GM19324 (cell line): ENCODE data around the gene MEA1.

Experiments used
- ATAC-seq: cut with Tn5 transposase; IDR thresholded peaks from one replicate; pipeline ENCODE4 v1.9.1; 2021; ENCODE audit warnings: mild to moderate bottlenecking, moderate library complexity; ENCODE audit not compliant: unreplicated experiment, low FRiP score

MEA1 gene

GRCh38 chr6:42978487-42978838, 35.3 kb downstream of the MEA1 start:
- ATAC-seq: no peak

GRCh38 chr6:42974919-42975505, 38.7 kb downstream of the MEA1 start:
- ATAC-seq: no peak

GRCh38 chr6:42973926-42974325, 39.8 kb downstream of the MEA1 start:
- ATAC-seq: no peak

DNA sequence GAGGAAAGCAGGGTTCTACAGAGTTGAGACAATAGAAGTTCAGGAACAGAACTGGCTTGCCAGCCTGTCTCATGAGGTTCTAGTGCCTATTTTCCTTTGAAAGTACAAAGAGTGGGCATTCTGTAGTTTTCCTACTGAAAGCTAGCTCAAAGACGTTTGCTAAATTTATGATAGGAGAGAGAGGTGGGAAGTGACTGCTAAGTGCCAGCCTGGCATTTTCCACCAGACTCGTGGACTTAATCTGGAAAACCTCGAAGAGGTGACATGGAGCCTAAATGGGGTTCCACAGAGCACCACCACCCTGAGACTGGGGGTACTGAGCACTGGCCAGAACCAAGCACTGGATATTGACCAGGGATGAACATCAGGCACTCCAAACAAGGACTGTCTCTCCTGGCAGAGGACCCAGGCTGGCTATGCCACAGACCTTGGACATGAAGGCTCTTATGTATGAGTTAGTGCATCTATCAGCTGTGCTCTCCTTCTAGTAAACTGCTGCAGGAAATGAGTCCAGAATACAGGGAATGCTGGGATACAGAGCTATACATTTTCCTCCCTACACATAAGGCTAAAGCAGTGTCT, 41.9 kb downstream of the MEA1 start:
- ATAC-seq: no peak

GRCh38 chr6:42970871-42971612, 42.7 kb downstream of the MEA1 start:
- no peak for ATAC-seq

GRCh38 chr6:42969934-42970333, 43.8 kb downstream of the MEA1 start:
- no peak for ATAC-seq

- no peak for ATAC-seq
These were observed 44.3 kb downstream of the MEA1 start for GRCh38 chr6:42969431-42969830.

DNA sequence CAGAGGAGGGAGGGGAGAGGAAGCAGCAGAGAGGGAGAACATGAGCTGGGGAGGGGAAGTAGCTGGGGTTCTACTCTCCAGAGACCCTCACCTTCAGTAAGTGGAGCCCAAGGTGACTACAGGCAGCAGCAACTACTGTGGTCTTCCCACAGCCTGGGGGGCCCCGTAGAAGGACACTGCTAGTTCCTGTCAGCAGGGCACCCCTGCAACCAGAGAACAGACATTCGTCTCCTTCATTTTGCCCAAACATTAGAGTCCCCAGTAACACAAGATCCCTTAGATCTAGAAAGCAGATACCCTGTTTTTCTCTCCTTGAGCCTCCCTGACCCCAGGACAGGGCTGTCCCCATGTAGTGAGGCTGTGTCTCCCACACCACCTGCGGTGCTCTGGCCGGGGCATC, 45.0 kb downstream of the MEA1 start:
- ATAC-seq: no peak

GRCh38 chr6:42968126-42968701, 45.5 kb downstream of the MEA1 start:
- ATAC-seq: no peak

GRCh38 chr6:42967228-42967627, 46.5 kb downstream of the MEA1 start:
- no peak for ATAC-seq

- ATAC-seq: no peak
These were observed 47.2 kb downstream of the MEA1 start for GRCh38 chr6:42966571-42966970.

DNA sequence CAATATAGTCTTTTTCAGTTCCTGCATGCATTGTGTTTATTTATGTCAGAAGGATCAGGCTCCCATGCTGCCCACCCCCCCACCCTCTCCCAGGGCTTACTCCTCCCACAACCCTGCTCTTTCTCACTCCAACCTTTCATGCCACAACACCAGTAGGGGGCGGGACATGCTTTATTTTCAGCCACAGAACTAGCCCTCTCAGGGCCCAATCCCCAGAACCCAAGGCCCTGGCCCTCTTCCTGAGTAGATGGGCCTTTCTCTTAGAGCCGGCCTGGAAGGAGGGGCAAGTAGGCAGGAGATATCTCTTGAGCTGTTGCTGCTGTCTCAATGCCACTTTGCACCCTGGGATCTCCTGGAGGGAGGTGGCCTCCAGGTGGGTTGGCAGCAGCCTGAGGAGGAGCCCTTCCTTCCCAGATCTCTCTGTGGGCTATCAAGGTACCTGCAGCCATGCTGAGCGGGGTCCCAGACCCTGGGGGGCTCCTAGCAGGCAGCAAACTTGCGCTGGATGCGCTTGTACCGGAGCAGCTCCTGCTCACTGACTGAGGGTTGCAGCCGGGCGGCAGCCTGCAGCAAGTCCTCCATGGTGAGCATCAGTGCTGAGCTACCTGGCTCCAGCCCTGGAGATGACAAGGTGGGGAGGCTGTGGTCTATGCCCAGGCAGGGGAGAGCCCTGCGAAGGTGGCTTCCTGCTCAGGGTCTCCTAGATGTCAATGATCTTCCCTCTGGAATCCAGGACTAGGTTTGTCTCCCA, 49.7 kb downstream of the MEA1 start:
- no peak for ATAC-seq

DNA sequence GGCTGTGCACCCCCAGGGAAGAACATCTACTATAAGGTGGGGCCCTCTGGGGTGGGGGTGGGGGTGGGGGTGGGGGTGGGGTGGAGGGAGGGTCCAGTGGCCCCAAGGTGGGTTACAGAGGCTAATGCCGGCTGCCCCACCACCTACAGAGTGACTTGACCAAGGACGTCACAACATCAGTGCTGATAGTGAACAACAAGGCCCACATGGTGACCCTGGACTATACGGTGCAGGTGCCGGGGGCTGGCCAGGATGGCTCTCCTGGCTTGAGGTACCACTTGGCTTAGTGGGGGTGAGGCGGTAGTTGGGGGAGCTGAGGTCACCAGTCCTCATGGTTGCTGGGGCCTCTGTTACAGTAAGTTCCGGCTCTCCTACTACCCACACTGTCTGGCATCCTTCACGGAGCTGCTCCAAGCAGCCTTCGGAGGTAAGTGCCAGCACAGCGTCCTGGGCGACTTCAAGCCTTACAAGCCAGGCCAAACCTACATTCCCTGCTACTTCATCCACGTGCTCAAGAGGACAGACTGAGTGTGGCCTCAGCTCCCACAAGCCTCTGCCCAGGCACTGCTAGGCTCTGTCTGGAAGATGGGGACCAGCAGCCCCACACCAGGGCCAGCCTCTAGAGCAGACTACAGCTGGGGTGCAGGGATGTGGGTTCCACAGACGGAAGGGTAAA, 50.4 kb downstream of the MEA1 start:
- ATAC-seq: no peak

GRCh38 chr6:42962502-42963178, 51.1 kb downstream of the MEA1 start:
- no peak for ATAC-seq

DNA sequence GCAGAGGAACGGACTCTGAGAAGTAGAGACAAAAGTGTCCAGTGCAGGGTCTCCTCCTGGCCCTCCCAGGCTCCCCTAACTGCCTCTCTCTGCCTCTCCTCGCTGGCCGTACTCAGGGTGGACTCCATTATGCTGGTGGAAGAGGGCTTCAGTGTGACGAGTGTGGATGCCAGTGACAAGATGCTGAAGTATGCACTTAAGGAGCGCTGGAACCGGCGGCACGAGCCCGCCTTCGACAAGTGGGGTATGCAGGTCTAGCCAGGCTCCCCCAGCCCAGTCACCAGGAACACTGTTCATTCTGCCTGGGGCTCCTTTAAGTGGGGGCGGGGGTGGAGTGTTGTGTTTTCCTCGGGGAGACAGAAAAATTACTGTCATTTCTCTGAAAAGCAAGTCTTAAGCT, 51.6 kb downstream of the MEA1 start:
- ATAC-seq: no peak
